Trophoblast cell (in vitro differentiated cells and primary cell): ENCODE results near the gene KTN1.

Experiments used
- DNase-seq, 2 donors: peaks; one replicate each; pipeline ENCODE4 v3.0.0-alpha.2; 2016
- H2AFZ ChIP-seq: 2 replicates; pipeline ENCODE4 v1.6.1; 2013; ENCODE audit warnings: low read length, moderate library complexity, mild to moderate bottlenecking; ENCODE audit not compliant: insufficient read depth, poor library complexity
- H2AK5ac ChIP-seq: 2 replicates; pipeline ENCODE4 v1.6.1; 2013; ENCODE audit warnings: mild to moderate bottlenecking, low read length
- H2BK120ac ChIP-seq: 2 replicates; pipeline ENCODE4 v1.6.1; 2013; ENCODE audit warnings: low read length, mild to moderate bottlenecking, moderate library complexity; ENCODE audit not compliant: insufficient read depth, poor library complexity
- H2BK12ac ChIP-seq: 2 replicates; pipeline ENCODE4 v1.6.1; 2013; ENCODE audit warnings: mild to moderate bottlenecking, low read length, moderate library complexity
- H2BK5ac ChIP-seq: 2 replicates; pipeline ENCODE4 v1.6.1; 2013; ENCODE audit warnings: low read length, low read depth, moderate library complexity, mild to moderate bottlenecking; ENCODE audit not compliant: poor library complexity
- H3K14ac ChIP-seq: 2 replicates; pipeline ENCODE4 v1.6.1; 2013; ENCODE audit warnings: mild to moderate bottlenecking, low read length
- H3K18ac ChIP-seq: 2 replicates; pipeline ENCODE4 v1.6.1; 2013; ENCODE audit warnings: mild to moderate bottlenecking, low read length
- H3K23ac ChIP-seq: 2 replicates; pipeline ENCODE4 v1.6.1; 2013; ENCODE audit warnings: low read length
- H3K27ac ChIP-seq: 2 replicates; pipeline ENCODE4 v1.5.1; 2013; ENCODE audit warnings: low read depth, mild to moderate bottlenecking, inconsistent platforms, low read length, moderate library complexity
- H3K27me3 ChIP-seq: 2 replicates; pipeline ENCODE4 v1.6.1; 2013; ENCODE audit warnings: inconsistent platforms, mild to moderate bottlenecking, low read length, moderate library complexity; ENCODE audit not compliant: insufficient read depth
- H3K36me3 ChIP-seq, 2 experiments: 1 replicate in 1 of 2; 2 replicates in 1 of 2; pipeline ENCODE4 v1.6.1; 2013; ENCODE audit warnings: low read length in 2 of 2, mild to moderate bottlenecking in 2 of 2, moderate library complexity in 1 of 2; ENCODE audit not compliant: insufficient read depth in 2 of 2, control insufficient read depth in 1 of 2
- H3K4ac ChIP-seq: 2 replicates; pipeline ENCODE4 v1.6.1; 2013; ENCODE audit warnings: low read depth, mild to moderate bottlenecking, low read length, moderate library complexity
- H3K4me1 ChIP-seq, 2 experiments: 1 replicate in 1 of 2; 2 replicates in 1 of 2; pipeline ENCODE4 v1.6.1; 2013; ENCODE audit warnings: low read length in 2 of 2, mild to moderate bottlenecking in 2 of 2, moderate library complexity in 1 of 2; ENCODE audit not compliant: insufficient read depth in 2 of 2, control insufficient read depth in 1 of 2
- H3K4me2 ChIP-seq: 2 replicates; pipeline ENCODE4 v1.6.1; 2013; ENCODE audit warnings: inconsistent platforms, mild to moderate bottlenecking, low read length, moderate library complexity
- H3K4me3 ChIP-seq: 2 replicates; pipeline ENCODE4 v1.5.1; 2013; ENCODE audit warnings: mild to moderate bottlenecking, low read depth, low read length, inconsistent platforms
- H3K79me1 ChIP-seq: one replicate; pipeline ENCODE4 v1.6.1; 2013; ENCODE audit warnings: low read length
- H3K79me2 ChIP-seq: 2 replicates; pipeline ENCODE4 v1.6.1; 2013; ENCODE audit warnings: low read length, mild to moderate bottlenecking; ENCODE audit not compliant: control insufficient read depth, insufficient read depth, poor library complexity
- H3K9ac ChIP-seq: 2 replicates; pipeline ENCODE4 v1.6.1; 2013; ENCODE audit warnings: mild to moderate bottlenecking, low read length
- H3K9me3 ChIP-seq: 2 replicates; pipeline ENCODE4 v1.6.1; 2013; ENCODE audit warnings: low read depth, mild to moderate bottlenecking, control low read depth, inconsistent platforms, low read length; ENCODE audit not compliant: insufficient read depth
- H4K12ac ChIP-seq: 2 replicates; pipeline ENCODE4 v1.6.1; 2013; ENCODE audit warnings: low read depth, mild to moderate bottlenecking, low read length, moderate library complexity
- H4K8ac ChIP-seq: 2 replicates; pipeline ENCODE4 v1.6.1; 2013; ENCODE audit warnings: low read depth, mild to moderate bottlenecking, low read length, moderate library complexity
- H4K91ac ChIP-seq: one replicate; pipeline ENCODE4 v1.6.1; 2013; ENCODE audit warnings: low read depth, mild to moderate bottlenecking, low read length, moderate library complexity
- WGBS: extraction: QIAGEN DNeasy Blood & Tissue Kit; methylation state at CpG from one replicate; pipeline ENCODE4 v1.1.7; 2013; ENCODE audit warnings: missing lambda C conversion rate; ENCODE audit not compliant: insufficient read length, insufficient coverage; ENCODE audit errors: extremely low coverage; 5-methylcytosine and 5-hydroxymethylcytosine counted together

Gene KTN1

DNA sequence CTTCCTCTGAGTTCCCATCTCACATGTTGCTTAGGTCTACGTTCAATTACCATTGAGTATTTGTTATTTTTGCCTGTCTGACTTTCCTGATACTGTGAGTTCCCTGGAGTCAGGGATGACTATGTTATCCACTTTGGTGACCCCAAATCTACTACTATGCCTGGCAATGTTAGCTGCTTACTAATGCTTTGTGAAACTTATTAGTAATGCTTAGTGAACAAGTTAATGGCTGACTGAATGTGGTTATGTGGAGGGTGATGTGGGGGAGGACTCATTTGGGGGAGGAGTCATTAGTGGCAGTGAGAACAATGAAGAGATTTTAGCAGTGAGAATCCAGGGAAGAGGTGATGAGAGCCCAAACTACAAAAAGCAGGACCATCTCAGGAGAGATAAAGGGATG lies 121.6 kb downstream of the KTN1 start:
- no peak overlapping the region for H2BK12ac ChIP-seq
- no peak overlapping the region for H3K4ac ChIP-seq
- H2AFZ ChIP-seq: no peak overlapping the region
- H3K9ac ChIP-seq: no peak overlapping the region
- H3K4me1 ChIP-seq: peaks cover 0 to 6% of the 10 kb centered on the region in 2 experiments
- H4K12ac ChIP-seq: no peak overlapping the region
- WGBS: no CpG with 5 or more reads among the region's 1 CpG
- H4K91ac ChIP-seq: no peak overlapping the region
- no peak overlapping the region for H3K23ac ChIP-seq
- H3K79me1 ChIP-seq: peaks cover 2% of the 10 kb centered on the region
- H3K18ac ChIP-seq: no peak overlapping the region
- H3K79me2 ChIP-seq: no peaks in the 10 kb centered on the region
- no peak for DNase-seq
- H3K9me3 ChIP-seq: no peaks in the 10 kb centered on the region
- H2BK120ac ChIP-seq: no peak overlapping the region
- H3K36me3 ChIP-seq: peaks cover 0 to 4% of the 10 kb centered on the region in 2 experiments
- no peak overlapping the region for H4K8ac ChIP-seq
- no peak overlapping the region for H3K14ac ChIP-seq
- no peak overlapping the region for H3K4me2 ChIP-seq
- no peak overlapping the region for H3K4me3 ChIP-seq
- H3K27ac ChIP-seq: no peak overlapping the region
- no peaks in the 10 kb centered on the region for H3K27me3 ChIP-seq
- no peak overlapping the region for H2BK5ac ChIP-seq
- no peak overlapping the region for H2AK5ac ChIP-seq

GRCh38 chr14:55702511-55702910 lies 122.5 kb downstream of the KTN1 start:
- Histone ChIP-seq H2BK5ac (no peak overlapping the region), H3K9me3 (no peaks in the 10 kb centered on the region), H3K14ac (no peak overlapping the region), H3K36me3 (peaks cover 0 to 4% of the 10 kb centered on the region in 2 experiments), H2BK12ac (no peak overlapping the region), H2AK5ac (no peak overlapping the region), H3K23ac (no peak overlapping the region), H4K8ac (no peak overlapping the region), H3K4me3 (no peak overlapping the region), H3K79me2 (no peaks in the 10 kb centered on the region), H3K18ac (no peak overlapping the region), H2AFZ (no peak overlapping the region), H4K12ac (no peak overlapping the region), H3K4ac (no peak overlapping the region), H4K91ac (no peak overlapping the region), H3K4me1 (peaks cover 0 to 4% of the 10 kb centered on the region in 2 experiments), H3K9ac (no peak overlapping the region), H3K79me1 (peaks cover 2% of the 10 kb centered on the region), H3K27me3 (no peaks in the 10 kb centered on the region), H2BK120ac (no peak overlapping the region), H3K27ac (no peak overlapping the region), H3K4me2 (no peak overlapping the region)
- WGBS: no CpG with 5 or more reads among the region's 6 CpGs
- DNase-seq: no peak

DNA sequence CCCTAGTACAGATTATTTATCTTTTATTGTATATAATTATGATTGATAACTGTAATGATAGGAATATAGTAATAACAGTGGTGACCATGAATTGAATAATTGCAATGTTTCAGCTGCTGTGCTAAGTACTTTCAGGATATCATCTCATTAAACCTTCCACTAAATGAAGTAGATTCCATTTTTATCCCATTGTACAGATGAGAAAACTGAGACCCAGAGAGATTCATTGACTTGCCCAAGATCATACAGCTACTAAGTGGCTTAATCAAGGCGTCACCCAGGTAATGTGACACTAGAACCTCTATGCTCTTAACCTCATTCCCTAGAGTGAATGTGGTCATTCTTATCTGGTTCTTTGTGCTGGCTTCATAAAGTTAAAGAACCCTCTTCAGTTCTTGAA lies 124.6 kb downstream of the KTN1 start:
- no peak overlapping the region for H2AK5ac ChIP-seq

DNA sequence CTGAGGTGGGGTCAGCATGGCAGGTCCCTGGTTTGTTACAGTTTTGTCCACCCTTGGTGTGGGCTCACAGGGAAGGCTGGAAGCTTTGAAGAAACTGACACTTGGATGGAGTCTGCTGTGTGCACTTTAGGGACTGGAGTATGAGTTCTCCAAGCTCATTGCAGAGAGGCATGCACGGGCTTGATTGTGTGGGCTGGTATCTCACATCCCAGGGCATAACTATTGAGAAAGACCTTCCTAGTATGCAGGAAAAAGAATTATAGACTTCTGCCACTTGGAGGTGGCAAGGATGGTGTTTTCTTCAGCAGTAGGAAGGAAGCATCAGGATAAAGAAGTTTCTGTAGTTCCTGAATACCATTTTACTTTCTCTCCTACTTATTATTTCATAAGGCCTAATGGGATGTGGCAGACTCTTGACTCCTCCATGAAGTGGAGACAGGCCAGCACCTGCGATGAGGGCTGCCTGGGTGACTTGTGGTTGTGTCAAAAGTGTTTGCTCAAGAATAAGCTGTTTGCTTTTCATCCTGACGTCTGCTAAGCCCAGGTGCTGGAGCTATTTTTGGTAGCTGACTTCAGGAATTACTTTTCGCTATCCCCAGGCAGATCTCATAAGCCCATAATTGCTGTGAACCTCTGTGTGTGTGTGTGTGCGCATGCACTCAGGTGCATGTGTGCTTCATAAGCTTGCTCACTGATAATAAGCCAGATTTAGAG lies 125.8 kb downstream of the KTN1 start:
- no peak overlapping the region for H4K8ac ChIP-seq
- no peak overlapping the region for H3K23ac ChIP-seq
- H3K36me3 ChIP-seq: peaks cover 0 to 4% of the 10 kb centered on the region in 2 experiments
- no peak overlapping the region for H2BK12ac ChIP-seq
- no peak overlapping the region for H4K91ac ChIP-seq
- DNase-seq: no peak
- H3K18ac ChIP-seq: no peak overlapping the region
- no peaks in the 10 kb centered on the region for H3K79me2 ChIP-seq
- no peak overlapping the region for H2BK5ac ChIP-seq
- no peak overlapping the region for H3K14ac ChIP-seq
- no peak overlapping the region for H3K4ac ChIP-seq
- no peak overlapping the region for H3K27ac ChIP-seq
- H4K12ac ChIP-seq: no peak overlapping the region
- WGBS: no CpG with 5 or more reads among the region's 5 CpGs
- H3K9ac ChIP-seq: no peak overlapping the region
- H3K4me2 ChIP-seq: no peak overlapping the region
- no peak overlapping the region for H2AFZ ChIP-seq
- no peak overlapping the region for H2AK5ac ChIP-seq
- H3K4me3 ChIP-seq: no peak overlapping the region
- H3K79me1 ChIP-seq: no peaks in the 10 kb centered on the region
- H3K27me3 ChIP-seq: no peaks in the 10 kb centered on the region
- H3K4me1 ChIP-seq: no peaks in the 10 kb centered on the region
- no peaks in the 10 kb centered on the region for H3K9me3 ChIP-seq
- H2BK120ac ChIP-seq: no peak overlapping the region

More for the DNA sequence above, 124.6 kb downstream of the KTN1 start:
- Histone ChIP-seq H3K79me2 (no peaks in the 10 kb centered on the region), H3K9me3 (no peaks in the 10 kb centered on the region), H3K9ac (no peak overlapping the region), H2BK120ac (no peak overlapping the region), H4K91ac (no peak overlapping the region), H3K14ac (no peak overlapping the region), H4K12ac (no peak overlapping the region), H3K18ac (no peak overlapping the region), H4K8ac (no peak overlapping the region), H2BK12ac (no peak overlapping the region), H3K4me2 (no peak overlapping the region), H3K27ac (no peak overlapping the region), H3K4ac (no peak overlapping the region), H2BK5ac (no peak overlapping the region), H3K27me3 (no peaks in the 10 kb centered on the region), H3K79me1 (no peaks in the 10 kb centered on the region), H2AFZ (no peak overlapping the region), H3K36me3 (peaks cover 0 to 4% of the 10 kb centered on the region in 2 experiments), H3K4me3 (no peak overlapping the region), H3K4me1 (no peaks in the 10 kb centered on the region), H3K23ac (no peak overlapping the region)
- WGBS: no CpG with 5 or more reads among the region's 1 CpG
- DNase-seq: no peak
